Esophagus muscularis mucosa (tissue), 4 donors: Measurements from ENCODE around the gene OGFOD3. TPM values are rescaled to one million over a fixed set of nuclear protein-coding genes. Genes with fewer than 3 reads are reported as not detected.

Experiments
- DNase-seq: peaks from one replicate; pipeline ENCODE4 v3.0.0-alpha.2; 2017; ENCODE audit errors: extremely low spot score
- H3K27ac ChIP-seq, 4 donors: fragments of 200-600 bp; sonication (generic); replicated peaks in 1 of 4; 1 replicate in 3 of 4; 2 replicates in 1 of 4; pipeline ENCODE4 v1.5.1; 2016 to 2019; ENCODE audit warnings: mild to moderate bottlenecking in 1 of 4
- H3K27me3 ChIP-seq, 4 donors: fragments of 200-600 bp; sonication (generic); one replicate each; pipeline versions ENCODE4 v1.5.1 to v1.6.0; 2016 to 2019
- H3K36me3 ChIP-seq, 4 donors: fragments of 200-600 bp; sonication (generic); one replicate each; pipeline ENCODE4 v1.5.1; 2016 to 2019
- H3K4me1 ChIP-seq, 4 donors: fragments of 200-600 bp; sonication (generic); one replicate each; pipeline ENCODE4 v1.5.1; 2016 to 2019
- H3K4me3 ChIP-seq, 4 donors: fragments of 200-600 bp; sonication (generic); 1 replicate in 2 of 4; 2 replicates in 2 of 4; pipeline ENCODE4 v1.5.1; 2016 to 2019; ENCODE audit warnings: mild to moderate bottlenecking in 4 of 4, moderate library complexity in 1 of 4
- H3K9me3 ChIP-seq, 4 donors: fragments of 200-600 bp; sonication (generic); 1 replicate in 3 of 4; 2 replicates in 1 of 4; pipeline ENCODE4 v1.5.1; 2016 to 2019
- EP300 ChIP-seq: sonication (generic); formaldehyde crosslinking; IDR thresholded peaks from one replicate; pipeline ENCODE4 v1.6.1; 2017; ENCODE audit warnings: antibody characterized with exemption
- POLR2A ChIP-seq: fragments of 450-650 bp; IDR thresholded peaks from one replicate; pipeline ENCODE4 v1.6.1; 2017; ENCODE audit warnings: antibody characterized with exemption, moderate library complexity, mild to moderate bottlenecking, low read depth
- POLR2AphosphoS5 ChIP-seq, 2 donors: sonication (generic); formaldehyde crosslinking; IDR thresholded peaks; one replicate each; pipeline ENCODE4 v1.6.1; 2017; ENCODE audit warnings: antibody characterized with exemption in 2 of 2
- WGBS: methylation state at CpG from one replicate; pipeline ENCODE4 v1.1.5; 2018; 5-methylcytosine and 5-hydroxymethylcytosine counted together
- intact Hi-C: fragments of 100-400 bp; cut with DNase I; formaldehyde crosslinking; loops from one replicate; pipeline ENCODE4 v1.15.1; 2023
- small RNA-seq, 3 donors: library from RNA; depleted of rRNA; stranded (forward); fragments of <200 nt; gene quantifications; one replicate each; pipeline ENCODE3, GENCODE V24; 2016
- total RNA-seq, 4 donors: library from RNA; depleted of rRNA; stranded (reverse); fragments of >200 nt; gene quantifications; one replicate each; pipeline versions ENCODE4 v1.1.0 to v1.2.1, GENCODE V29; 2016
- TF ChIP-seq, protein P1 (sequence below), 3 experiments: fragments of 200-600 bp in 2 of 3; fragments of 450-650 bp in 1 of 3; sonication (generic) in 2 of 3; IDR thresholded peaks; one replicate each; pipeline ENCODE4 v1.5.1; 2017 to 2019; ENCODE audit warnings: antibody characterized with exemption in 3 of 3, mild to moderate bottlenecking in 2 of 3, moderate library complexity in 1 of 3

OGFOD3 gene
- total RNA-seq, 4 donors from 2014 or later, result 21.6 to 35.3 (median 28.5) TPM

DNA sequence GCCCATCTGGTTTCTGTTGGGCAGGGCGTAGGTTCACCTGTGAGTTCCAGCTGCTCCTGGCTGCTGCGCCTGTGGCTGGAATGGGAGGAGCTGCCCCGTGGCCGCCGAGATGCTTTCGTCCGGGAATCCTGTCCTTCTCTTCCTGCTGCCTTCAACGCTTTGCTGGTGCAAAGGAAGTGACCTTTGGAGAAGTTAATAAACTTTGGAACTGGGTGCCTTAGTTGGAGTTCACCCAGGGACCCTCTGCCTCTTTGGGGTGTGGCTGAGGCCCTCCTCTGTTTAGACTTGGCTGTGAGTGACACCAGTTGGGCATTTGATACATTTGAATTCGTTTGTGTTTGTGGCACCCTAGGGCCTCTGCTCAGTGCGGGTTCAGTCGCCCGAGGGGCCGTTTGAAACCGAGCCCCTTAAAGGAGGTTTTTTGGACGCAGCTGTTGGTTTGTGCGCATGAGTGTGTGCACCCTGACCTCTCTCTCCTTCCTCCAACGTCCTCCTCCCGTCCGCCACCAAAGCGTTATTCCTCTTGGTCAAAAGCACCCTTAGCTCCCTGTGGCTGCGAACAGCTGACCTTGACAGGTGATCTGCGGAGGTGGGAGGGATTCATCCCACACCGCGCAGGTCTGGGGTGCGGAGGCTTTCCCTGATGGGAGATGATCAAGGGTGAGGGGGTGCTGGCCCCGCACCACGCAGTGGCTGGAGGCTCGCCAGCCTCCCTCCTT lies 75.9 kb downstream of the OGFOD3 start:
- Histone ChIP-seq H3K27me3 (peaks cover 0 to 5% (median 0%) of the 10 kb centered on the region in 4 donors), H3K36me3 (no peaks in the 10 kb centered on the region), H3K4me1 (peaks cover 13 to 21% (median 18%) of the 10 kb centered on the region in 4 donors), H3K9me3 (no peaks in the 10 kb centered on the region), H3K27ac (no peak overlapping the region), H3K4me3 (no peak overlapping the region)
- TF ChIP-seq EP300 (no peak), POLR2AphosphoS5 (IDR thresholded peaks at IDR 0.05) (no peak), POLR2A (no peak)
- TF ChIP-seq, protein P1, sequence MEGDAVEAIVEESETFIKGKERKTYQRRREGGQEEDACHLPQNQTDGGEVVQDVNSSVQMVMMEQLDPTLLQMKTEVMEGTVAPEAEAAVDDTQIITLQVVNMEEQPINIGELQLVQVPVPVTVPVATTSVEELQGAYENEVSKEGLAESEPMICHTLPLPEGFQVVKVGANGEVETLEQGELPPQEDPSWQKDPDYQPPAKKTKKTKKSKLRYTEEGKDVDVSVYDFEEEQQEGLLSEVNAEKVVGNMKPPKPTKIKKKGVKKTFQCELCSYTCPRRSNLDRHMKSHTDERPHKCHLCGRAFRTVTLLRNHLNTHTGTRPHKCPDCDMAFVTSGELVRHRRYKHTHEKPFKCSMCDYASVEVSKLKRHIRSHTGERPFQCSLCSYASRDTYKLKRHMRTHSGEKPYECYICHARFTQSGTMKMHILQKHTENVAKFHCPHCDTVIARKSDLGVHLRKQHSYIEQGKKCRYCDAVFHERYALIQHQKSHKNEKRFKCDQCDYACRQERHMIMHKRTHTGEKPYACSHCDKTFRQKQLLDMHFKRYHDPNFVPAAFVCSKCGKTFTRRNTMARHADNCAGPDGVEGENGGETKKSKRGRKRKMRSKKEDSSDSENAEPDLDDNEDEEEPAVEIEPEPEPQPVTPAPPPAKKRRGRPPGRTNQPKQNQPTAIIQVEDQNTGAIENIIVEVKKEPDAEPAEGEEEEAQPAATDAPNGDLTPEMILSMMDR (IDR thresholded peaks at IDR 0.05), result no peak
- intact Hi-C loops, result no loop called here
- no peak for DNase-seq
- WGBS, result 83% methylated on average over 28 of the region's 28 CpGs

DNA sequence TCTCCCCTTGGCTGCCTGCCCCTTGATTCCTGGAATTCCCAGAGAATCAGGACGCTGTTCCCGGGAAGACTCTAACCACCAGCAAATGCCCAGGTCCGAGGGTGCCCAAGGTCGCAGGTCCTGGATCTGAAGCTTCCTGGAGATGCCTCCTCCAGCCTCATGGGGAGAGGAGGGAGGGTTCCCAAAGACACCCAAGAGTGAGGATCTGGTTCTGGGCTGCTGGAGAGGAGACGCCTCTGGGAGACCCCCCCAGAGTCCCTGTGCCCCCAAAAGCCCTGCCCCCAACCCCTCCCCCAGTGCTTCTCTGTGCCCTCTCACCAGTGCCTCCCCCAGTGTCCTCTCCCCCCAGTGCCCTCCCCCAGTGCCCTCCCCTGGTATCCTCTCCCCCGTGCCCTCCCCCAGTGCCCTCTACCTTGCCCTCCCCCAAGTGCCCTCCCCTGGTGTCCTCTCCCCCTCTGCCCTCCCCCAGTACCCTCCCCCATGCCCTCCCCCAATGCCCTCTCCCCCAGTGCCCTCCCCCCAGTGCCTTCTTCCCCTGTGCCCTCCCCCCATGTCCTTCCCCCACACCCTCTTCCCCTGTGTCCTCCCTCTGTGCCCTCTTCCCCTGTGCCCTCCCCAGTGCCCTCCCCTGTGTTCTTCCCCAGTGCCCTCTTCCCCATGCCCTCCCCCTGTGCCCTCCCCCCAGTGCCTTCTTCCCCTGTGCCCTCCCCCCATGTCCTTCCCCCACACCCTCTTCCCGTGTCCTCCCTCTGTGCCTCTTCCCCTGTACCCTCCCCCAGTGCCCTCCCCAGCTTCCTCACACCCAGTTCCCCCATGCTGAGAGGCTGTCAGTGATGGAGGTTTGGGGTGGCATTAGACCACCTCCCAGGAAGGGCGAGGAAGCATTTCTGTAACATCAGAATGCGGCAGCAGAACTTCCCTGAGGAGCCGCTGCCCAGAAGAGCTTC lies 78.5 kb downstream of the OGFOD3 start:
- no peaks in the 10 kb centered on the region for H3K36me3 ChIP-seq
- H3K4me3 ChIP-seq, result peak overlapping the region; percentile 43 to 54 (median 50)
- no peaks in the 10 kb centered on the region for H3K9me3 ChIP-seq
- no peak for DNase-seq
- H3K27me3 ChIP-seq, result no peaks in the 10 kb centered on the region
- WGBS, result 70% methylated on average over 6 of the region's 10 CpGs
- intact Hi-C loops, result no loop called here
- TF ChIP-seq, protein P1 (IDR thresholded peaks at IDR 0.05), result no peak
- H3K27ac ChIP-seq, result peak overlapping the region; percentile 70 to 81 (median 76)
- peaks cover 18 to 32% (median 29%) of the 10 kb centered on the region in 4 donors for H3K4me1 ChIP-seq

Small RNA genes within 50 kb of the gene (small RNA-seq; reads per million reads assigned to genes)
- gene RF00019, result 0 reads per million in 3 donors

Other genes starting within 250 kb of the OGFOD3 start
- 10 to 100 TPM in 3 of 4 donors, 1 to 10 TPM in 1; 8.4 to 21.6 (median 16.4) TPM for gene CCDC57, start 205.7 kb downstream of the OGFOD3 start, total RNA-seq
- gene SLC16A3, start 189.5 kb downstream of the OGFOD3 start, total RNA-seq, result 10 to 100 TPM; 17.0 to 28.8 (median 23.4) TPM
- gene CSNK1D, start 144.9 kb downstream of the OGFOD3 start, total RNA-seq, result 10 to 100 TPM; 47.2 to 65.5 (median 61.0) TPM
- 1 to 10 TPM in 2 of 4 donors, under 1 TPM in 1, not detected in 1; 0.91 to 5.7 (median 2.0) TPM for gene CD7, start 101.0 kb downstream of the OGFOD3 start, total RNA-seq
- gene SECTM1, start 84.8 kb downstream of the OGFOD3 start, total RNA-seq, result 10 to 100 TPM in 3 of 4 donors, 1 to 10 TPM in 1; 10.0 to 41.1 (median 22.2) TPM
- gene TEX19, start 59.3 kb downstream of the OGFOD3 start, total RNA-seq, result not detected
- gene UTS2R, start 46.8 kb downstream of the OGFOD3 start, total RNA-seq, result not detected
- gene HEXD, start 239 bp downstream of the OGFOD3 start, total RNA-seq, result 10 to 100 TPM; 15.7 to 27.1 (median 20.6) TPM
- gene CYBC1, start 32.2 kb upstream of the OGFOD3 start, total RNA-seq, result 10 to 100 TPM; 40.7 to 78.3 (median 69.7) TPM
- gene NARF, start 40.2 kb upstream of the OGFOD3 start, total RNA-seq, result 10 to 100 TPM; 26.2 to 30.9 (median 29.3) TPM
- 10 to 100 TPM; 27.0 to 51.6 (median 45.3) TPM for gene FOXK2, start 101.1 kb upstream of the OGFOD3 start, total RNA-seq
- 10 to 100 TPM; 57.3 to 81.4 (median 74.4) TPM for gene WDR45B, start 229.9 kb upstream of the OGFOD3 start, total RNA-seq